Measurements from ENCODE around the gene PCDH15. TPM values are rescaled to one million over a fixed set of nuclear protein-coding genes. Genes with fewer than 3 reads are reported as not detected.

PCDH15 gene
- total RNA-seq, 4 donors from 2014 or later = 0.32 TPM; not detected in 3

DNA sequence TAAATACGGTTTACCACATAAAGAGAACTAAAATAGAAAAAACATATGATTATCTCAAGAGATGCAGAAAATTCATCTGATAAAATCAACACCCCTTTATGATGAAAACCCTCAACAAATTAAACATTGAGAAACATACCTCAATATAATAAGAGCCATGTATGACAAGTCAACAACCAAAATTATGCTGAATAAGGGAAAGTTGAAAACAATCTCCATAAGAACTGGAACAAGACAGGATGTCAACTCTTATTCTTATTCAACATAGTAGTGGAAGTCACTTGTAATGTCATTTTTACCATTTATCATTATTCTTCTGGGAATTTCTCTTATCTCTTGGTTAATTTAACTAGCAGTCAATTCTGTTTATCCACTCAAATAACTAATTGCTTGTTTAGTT lies 79.0 kb downstream of the PCDH15 start:
- TF ChIP-seq, protein P1, sequence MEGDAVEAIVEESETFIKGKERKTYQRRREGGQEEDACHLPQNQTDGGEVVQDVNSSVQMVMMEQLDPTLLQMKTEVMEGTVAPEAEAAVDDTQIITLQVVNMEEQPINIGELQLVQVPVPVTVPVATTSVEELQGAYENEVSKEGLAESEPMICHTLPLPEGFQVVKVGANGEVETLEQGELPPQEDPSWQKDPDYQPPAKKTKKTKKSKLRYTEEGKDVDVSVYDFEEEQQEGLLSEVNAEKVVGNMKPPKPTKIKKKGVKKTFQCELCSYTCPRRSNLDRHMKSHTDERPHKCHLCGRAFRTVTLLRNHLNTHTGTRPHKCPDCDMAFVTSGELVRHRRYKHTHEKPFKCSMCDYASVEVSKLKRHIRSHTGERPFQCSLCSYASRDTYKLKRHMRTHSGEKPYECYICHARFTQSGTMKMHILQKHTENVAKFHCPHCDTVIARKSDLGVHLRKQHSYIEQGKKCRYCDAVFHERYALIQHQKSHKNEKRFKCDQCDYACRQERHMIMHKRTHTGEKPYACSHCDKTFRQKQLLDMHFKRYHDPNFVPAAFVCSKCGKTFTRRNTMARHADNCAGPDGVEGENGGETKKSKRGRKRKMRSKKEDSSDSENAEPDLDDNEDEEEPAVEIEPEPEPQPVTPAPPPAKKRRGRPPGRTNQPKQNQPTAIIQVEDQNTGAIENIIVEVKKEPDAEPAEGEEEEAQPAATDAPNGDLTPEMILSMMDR (IDR thresholded peaks at IDR 0.05) = no peak
- DNase-seq (ENCODE audit: low spot score) = no peak
- ATAC-seq (ENCODE audit: low FRiP score) = no peak

DNA sequence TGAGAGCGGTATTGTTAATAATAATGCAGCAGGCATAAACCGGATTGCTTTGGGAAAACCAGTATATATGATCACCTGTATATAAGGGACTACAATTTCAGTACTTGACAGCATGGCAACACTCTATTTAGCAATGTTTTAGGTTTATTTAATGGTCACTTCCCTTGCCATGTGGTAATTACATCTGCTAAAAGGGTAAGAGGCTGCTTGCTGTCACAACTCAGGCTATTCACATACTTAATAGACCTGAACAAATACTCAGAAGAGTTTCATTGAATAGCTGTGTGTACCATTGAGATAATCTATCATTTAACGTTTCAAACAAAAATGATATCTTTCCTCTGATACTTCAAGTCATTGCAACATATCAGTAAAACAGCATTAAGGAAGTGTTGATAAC lies 90.1 kb downstream of the PCDH15 start:
- TF ChIP-seq, protein P1 (IDR thresholded peaks at IDR 0.05) = no peak
- DNase-seq (ENCODE audit: low spot score) (no peak), ATAC-seq (ENCODE audit: low FRiP score) (no peak)

DNA sequence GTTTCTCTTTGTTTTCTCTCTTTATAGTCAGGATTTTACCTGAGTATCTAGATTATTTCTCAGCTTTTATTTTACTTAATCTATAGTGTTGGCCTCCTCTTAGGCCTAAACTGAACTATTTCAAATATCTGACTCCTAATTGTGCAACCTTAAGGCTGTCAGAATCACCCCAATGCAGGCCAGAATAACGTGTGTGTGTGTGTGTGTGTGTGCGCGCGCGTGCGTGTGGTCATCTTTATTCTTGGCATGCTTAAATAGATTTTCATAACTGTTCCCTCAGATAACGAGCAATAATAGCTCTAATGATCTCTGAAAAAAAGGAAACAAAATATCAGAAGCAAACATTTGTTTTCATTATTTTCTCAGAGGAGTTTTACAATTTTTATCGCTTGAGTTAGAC lies 92.4 kb downstream of the PCDH15 start:
- ATAC-seq (ENCODE audit: low FRiP score) = no peak
- TF ChIP-seq, protein P1 (IDR thresholded peaks at IDR 0.05) = no peak
- no peak for DNase-seq (ENCODE audit: low spot score)

DNA sequence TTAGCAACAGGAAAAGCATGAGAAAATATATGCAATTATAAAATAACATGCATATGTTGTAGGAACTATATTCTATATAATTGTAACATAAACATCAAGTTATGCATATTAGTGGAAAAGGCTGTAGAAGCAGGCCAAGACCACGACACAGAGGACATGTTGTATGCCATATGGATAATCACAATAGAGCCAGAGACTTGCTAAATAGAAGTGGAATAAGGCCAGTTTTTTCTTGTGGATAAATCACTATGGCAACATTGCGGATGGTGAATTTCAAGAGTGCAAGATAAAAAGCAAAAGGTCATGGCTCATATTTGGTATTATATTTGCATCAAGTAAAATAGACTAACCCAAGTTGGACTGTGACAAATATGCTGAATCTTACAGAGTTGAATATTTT lies 93.0 kb downstream of the PCDH15 start:
- DNase-seq (ENCODE audit: low spot score) = no peak
- ATAC-seq (ENCODE audit: low FRiP score) = no peak
- TF ChIP-seq, protein P1 (IDR thresholded peaks at IDR 0.05) = no peak

DNA sequence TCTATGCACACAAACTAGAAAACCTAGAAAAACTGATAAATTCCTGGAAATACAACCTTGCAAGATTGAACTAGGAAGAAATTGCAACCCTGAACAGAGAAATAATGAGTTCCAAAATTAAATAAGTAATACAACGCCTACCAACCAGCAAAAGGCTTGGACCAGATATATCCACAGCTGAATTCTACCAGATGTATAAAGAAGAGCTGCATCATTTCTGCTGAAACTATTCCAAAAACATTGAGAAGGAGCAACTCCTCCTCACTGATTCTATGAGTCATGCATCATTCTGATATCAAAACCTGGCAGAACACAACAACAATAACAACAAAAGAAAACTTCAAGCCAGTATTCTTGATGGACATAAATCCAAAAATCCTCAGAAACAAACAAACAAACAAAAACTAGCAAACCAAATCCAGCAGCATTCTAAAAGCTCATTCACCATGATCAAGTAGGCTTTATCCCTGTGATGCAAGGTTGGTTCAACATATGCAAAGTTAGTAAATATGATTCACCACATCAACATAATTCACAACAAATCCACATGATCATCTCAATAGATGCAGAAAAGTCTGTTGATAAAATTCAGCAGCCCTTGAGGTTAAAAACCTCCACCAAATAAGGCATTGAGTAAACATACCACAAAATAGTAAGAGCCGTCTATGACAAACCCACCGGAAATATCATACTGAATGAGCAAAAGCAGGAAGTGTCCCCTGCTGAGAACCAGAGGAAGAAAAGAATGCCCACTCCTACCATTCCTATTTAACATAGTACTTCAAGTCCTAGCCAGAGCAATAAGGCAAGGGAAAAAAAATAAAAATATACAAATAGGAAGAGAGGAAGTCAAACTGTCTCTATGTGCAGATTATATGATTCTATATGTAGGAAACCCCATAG lies 98.2 kb downstream of the PCDH15 start:
- DNase-seq (ENCODE audit: low spot score) = no peak
- TF ChIP-seq, protein P1 (IDR thresholded peaks at IDR 0.05) = no peak
- ATAC-seq (ENCODE audit: low FRiP score) = no peak

DNA sequence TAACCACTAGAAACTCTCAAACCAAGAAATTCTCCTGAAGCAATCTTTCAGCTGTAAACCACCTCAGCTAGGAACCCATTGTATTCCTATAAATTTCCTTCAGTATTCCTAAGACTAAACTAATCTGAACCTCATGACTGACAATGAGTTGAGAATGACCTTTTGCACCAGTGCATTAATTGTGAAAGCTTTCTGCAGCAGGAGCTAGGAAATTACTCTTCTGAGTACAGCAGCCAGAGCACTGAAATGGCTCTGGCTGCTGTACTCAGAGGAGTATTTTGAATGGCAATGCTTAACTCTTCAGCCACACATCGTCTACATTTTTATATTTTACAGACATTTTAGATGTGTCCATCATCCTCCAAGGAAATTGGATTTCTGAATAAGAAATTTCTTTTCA lies 109.7 kb downstream of the PCDH15 start:
- TF ChIP-seq, protein P1 (IDR thresholded peaks at IDR 0.05) = no peak
- DNase-seq (ENCODE audit: low spot score) = no peak

DNA sequence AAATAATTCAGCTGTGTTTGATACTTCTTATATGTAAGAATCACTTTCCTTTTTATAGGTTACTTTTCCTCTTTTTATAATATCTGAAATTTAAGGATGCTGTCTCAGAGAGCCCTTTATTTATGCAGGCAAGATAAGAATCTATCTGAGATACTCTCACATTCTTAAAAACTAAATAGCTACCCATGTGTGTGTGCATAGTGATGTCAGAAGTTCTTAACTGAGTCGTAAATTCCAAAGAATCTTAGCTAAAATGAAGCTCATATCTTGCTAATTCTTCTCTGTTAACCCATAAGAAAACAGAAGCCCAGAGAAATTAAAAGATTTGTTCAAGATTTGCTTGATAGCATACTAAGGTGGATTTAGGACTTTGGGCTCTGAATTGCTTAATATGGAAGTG lies 118.5 kb downstream of the PCDH15 start:
- DNase-seq (ENCODE audit: low spot score) (no peak), ATAC-seq (ENCODE audit: low FRiP score) (no peak)
- TF ChIP-seq, protein P1 (IDR thresholded peaks at IDR 0.05) = no peak

More for the DNA sequence above, 109.7 kb downstream of the PCDH15 start:
- no peak for ATAC-seq (ENCODE audit: low FRiP score)

All from omental fat pad (tissue), 4 donors.